Fibroblast of lung (primary cell): Measurements from ENCODE around the gene YPEL3. TPM values are rescaled to one million over a fixed set of nuclear protein-coding genes. Genes with fewer than 3 reads are reported as not detected.
"Not testable (repeated sequence)": the region's sequence is repeated elsewhere in the genome, so short reads cannot be mapped to it uniquely, and the experiment has no call there.

Experiments
- DNase-seq, 2 donors: peaks; one replicate each; pipeline versions ENCODE4 v3.0.0 to v3.0.0-alpha.2; 2010; ENCODE audit warnings: low read depth in 2 of 2
- H2AFZ ChIP-seq: 2 replicates; pipeline ENCODE4 v1.5.1; 2012; ENCODE audit warnings: low read length, control low read depth, inconsistent platforms
- H3K27ac ChIP-seq: 2 replicates; pipeline ENCODE4 v1.5.1; 2011; ENCODE audit warnings: low read length, control low read depth; ENCODE audit not compliant: insufficient read depth
- H3K27me3 ChIP-seq: 2 replicates; pipeline ENCODE4 v1.5.1; 2011; ENCODE audit warnings: mild to moderate bottlenecking, low read length; ENCODE audit not compliant: control insufficient read depth, insufficient read depth
- H3K36me3 ChIP-seq: 2 replicates; pipeline ENCODE4 v1.5.1; 2011; ENCODE audit warnings: low read length; ENCODE audit not compliant: control insufficient read depth, insufficient read depth
- H3K4me1 ChIP-seq: 2 replicates; pipeline ENCODE4 v1.5.1; 2011; ENCODE audit warnings: low read length; ENCODE audit not compliant: control insufficient read depth, insufficient read depth; ENCODE audit errors: extremely low read depth
- H3K4me2 ChIP-seq: 2 replicates; pipeline ENCODE4 v1.5.1; 2011; ENCODE audit warnings: low read length, control low read depth; ENCODE audit not compliant: insufficient read depth; ENCODE audit errors: extremely low read depth
- H3K4me3 ChIP-seq, 4 experiments: fragments of 200-600 bp in 1 of 4; sonication (generic) in 1 of 4; replicated peaks in 1 of 4; 2 replicates each; pipeline ENCODE4 v1.5.1; 2011 to 2016; ENCODE audit warnings: low read length in 4 of 4, low read depth in 3 of 4, mild to moderate bottlenecking in 3 of 4, control low read depth in 2 of 4, inconsistent platforms in 1 of 4, mixed read lengths in 1 of 4; ENCODE audit not compliant: insufficient read depth in 1 of 4; ENCODE audit errors: control extremely low read depth in 1 of 4
- H3K79me2 ChIP-seq: 2 replicates; pipeline ENCODE4 v1.5.1; 2012; ENCODE audit warnings: mild to moderate bottlenecking, low read length, inconsistent platforms; ENCODE audit not compliant: control insufficient read depth, insufficient read depth
- H3K9ac ChIP-seq: 2 replicates; pipeline ENCODE4 v1.5.1; 2011; ENCODE audit warnings: mild to moderate bottlenecking, low read length, control low read depth; ENCODE audit not compliant: insufficient read depth
- H3K9me3 ChIP-seq: 2 replicates; pipeline ENCODE4 v1.5.1; 2012; ENCODE audit warnings: low read depth, low read length; ENCODE audit not compliant: control insufficient read depth, insufficient read depth
- H4K20me1 ChIP-seq: 2 replicates; pipeline ENCODE4 v1.5.1; 2011; ENCODE audit warnings: low read length; ENCODE audit not compliant: control insufficient read depth, insufficient read depth; ENCODE audit errors: extremely low read depth
- CTCF ChIP-seq, 2 donors: IDR thresholded peaks in 1 of 2; conservative IDR thresholded peaks in 1 of 2; 1 replicate in 1 of 2; 2 replicates in 1 of 2; pipeline ENCODE4 v1.5.1; 2011 to 2012; ENCODE audit warnings: low read length in 2 of 2, control low read depth in 1 of 2, inconsistent platforms in 1 of 2, low read depth in 1 of 2, mild to moderate bottlenecking in 1 of 2
- EZH2 ChIP-seq: IDR thresholded peaks from 2 replicates; pipeline ENCODE4 v1.5.1; 2012; ENCODE audit warnings: low read length, control low read depth, mild to moderate bottlenecking; ENCODE audit errors: missing control alignments
- polyA plus RNA-seq, 2 donors: library from polyadenylated mRNA; depleted of rRNA in 1 of 2; stranded (reverse) in 1 of 2; unstranded in 1 of 2; fragments of >200 nt; gene quantifications; 2 replicates each; pipeline ENCODE4 v1.2.1, GENCODE V29; 2011 to 2012; ENCODE audit warnings: missing spikeins in 1 of 2
- total RNA-seq: library from RNA; depleted of rRNA; stranded (reverse); fragments of >200 nt; gene quantifications from 2 replicates; pipeline ENCODE4 v1.2.1, GENCODE V29; 2014

YPEL3 gene
- total and polyA plus RNA-seq, 2 donors (not counting 1 experiment from before 2014, with no cell fraction given): 16.0 to 21.4 TPM

GRCh38 chr16:30115238-30115637 is 19.2 kb upstream of the YPEL3 start:
- Histone ChIP-seq H3K4me2 (no peak overlapping the region), H3K4me1 (peaks cover 10% of the 10 kb centered on the region), H3K27ac (no peak overlapping the region), H3K4me3 (no peak overlapping the region), H4K20me1 (no peaks in the 10 kb centered on the region), H3K36me3 (peaks cover 24% of the 10 kb centered on the region), H3K79me2 (no peaks in the 10 kb centered on the region), H2AFZ (no peak overlapping the region), H3K9ac (no peak overlapping the region), H3K27me3 (no peaks in the 10 kb centered on the region), H3K9me3 (no peaks in the 10 kb centered on the region)
- no peak for DNase-seq
- TF ChIP-seq CTCF (conservative IDR thresholded peaks at IDR 0.05 in 1 of 2, IDR thresholded peaks at IDR 0.05 in 1 of 2; ENCODE audit: low read depth in 1 of 2, low read length in 2 of 2) (no peak), EZH2 (no peak)

- DNase-seq, H3K4me3 ChIP-seq, H3K9me3 ChIP-seq, H3K4me2 ChIP-seq, H3K79me2 ChIP-seq, H3K4me1 ChIP-seq, H2AFZ ChIP-seq, H4K20me1 ChIP-seq, H3K9ac ChIP-seq, H3K27me3 ChIP-seq, H3K27ac ChIP-seq: not testable (repeated sequence)
- H3K36me3 ChIP-seq: peaks cover 26% of the 10 kb centered on the region
Measured at GRCh38 chr16:30114833-30115232, 18.8 kb upstream of the YPEL3 start.

- no peaks in the 10 kb centered on the region for H3K27me3 ChIP-seq
- no peak for TF ChIP-seq EZH2
- no peak for TF ChIP-seq CTCF (conservative IDR thresholded peaks at IDR 0.05 in 1 of 2, IDR thresholded peaks at IDR 0.05 in 1 of 2; ENCODE audit: low read depth in 1 of 2, low read length in 2 of 2)
Measured at GRCh38 chr16:30114411-30114810, 18.4 kb upstream of the YPEL3 start.

More at GRCh38 chr16:30114411-30114810, 18.4 kb upstream of the YPEL3 start:
- no peak for DNase-seq
- Histone ChIP-seq H3K4me2 (no peak overlapping the region), H3K9me3 (no peaks in the 10 kb centered on the region), H3K36me3 (peaks cover 27% of the 10 kb centered on the region), H3K4me3 (no peak overlapping the region), H3K4me1 (peaks cover 10% of the 10 kb centered on the region), H3K79me2 (no peaks in the 10 kb centered on the region), H2AFZ (no peak overlapping the region), H3K9ac (no peak overlapping the region), H3K27ac (no peak overlapping the region), H4K20me1 (no peaks in the 10 kb centered on the region)
